Gastroesophageal sphincter (tissue), 3 donors: Measurements from ENCODE around the gene SZT2.

ENCODE experiments used
- EP300 ChIP-seq: sonication (generic); formaldehyde crosslinking; IDR thresholded peaks from one replicate; pipeline ENCODE4 v1.6.1; 2017; ENCODE audit warnings: antibody characterized with exemption, mild to moderate bottlenecking
- POLR2A ChIP-seq, 2 donors: fragments of 450-650 bp; IDR thresholded peaks; one replicate each; pipeline ENCODE4 v1.6.1; 2017; ENCODE audit warnings: antibody characterized with exemption in 2 of 2, mild to moderate bottlenecking in 2 of 2, moderate library complexity in 1 of 2
- POLR2AphosphoS5 ChIP-seq: sonication (generic); formaldehyde crosslinking; IDR thresholded peaks from one replicate; pipeline ENCODE4 v1.6.1; 2017; ENCODE audit warnings: antibody characterized with exemption
- TF ChIP-seq, protein P1 (sequence below), 4 experiments: fragments of 200-600 bp in 2 of 4; fragments of 450-650 bp in 2 of 4; sonication (generic) in 1 of 4; IDR thresholded peaks; one replicate each; pipeline ENCODE4 v1.5.1; 2017 to 2019; ENCODE audit warnings: antibody characterized with exemption in 4 of 4, mild to moderate bottlenecking in 2 of 4, moderate library complexity in 2 of 4

- TF ChIP-seq, protein P1, sequence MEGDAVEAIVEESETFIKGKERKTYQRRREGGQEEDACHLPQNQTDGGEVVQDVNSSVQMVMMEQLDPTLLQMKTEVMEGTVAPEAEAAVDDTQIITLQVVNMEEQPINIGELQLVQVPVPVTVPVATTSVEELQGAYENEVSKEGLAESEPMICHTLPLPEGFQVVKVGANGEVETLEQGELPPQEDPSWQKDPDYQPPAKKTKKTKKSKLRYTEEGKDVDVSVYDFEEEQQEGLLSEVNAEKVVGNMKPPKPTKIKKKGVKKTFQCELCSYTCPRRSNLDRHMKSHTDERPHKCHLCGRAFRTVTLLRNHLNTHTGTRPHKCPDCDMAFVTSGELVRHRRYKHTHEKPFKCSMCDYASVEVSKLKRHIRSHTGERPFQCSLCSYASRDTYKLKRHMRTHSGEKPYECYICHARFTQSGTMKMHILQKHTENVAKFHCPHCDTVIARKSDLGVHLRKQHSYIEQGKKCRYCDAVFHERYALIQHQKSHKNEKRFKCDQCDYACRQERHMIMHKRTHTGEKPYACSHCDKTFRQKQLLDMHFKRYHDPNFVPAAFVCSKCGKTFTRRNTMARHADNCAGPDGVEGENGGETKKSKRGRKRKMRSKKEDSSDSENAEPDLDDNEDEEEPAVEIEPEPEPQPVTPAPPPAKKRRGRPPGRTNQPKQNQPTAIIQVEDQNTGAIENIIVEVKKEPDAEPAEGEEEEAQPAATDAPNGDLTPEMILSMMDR (IDR thresholded peaks at IDR 0.05) = no peak
- TF ChIP-seq POLR2AphosphoS5 (no peak), POLR2A (IDR thresholded peaks at IDR 0.05) (no peak), EP300 (no peak)
Observed at GRCh38 chr1:43387976-43388599, 1.6 kb upstream of the SZT2 start.
